ENCODE data around the gene S100A10.

Gene S100A10

GRCh38 chr1:151967091-151967490 is 26.6 kb downstream of the S100A10 start:
- no peak overlapping the region for H3K4me3 ChIP-seq (ENCODE audit: low read length)

GRCh38 chr1:151966061-151966460 is 27.6 kb downstream of the S100A10 start:
- H3K4me3 ChIP-seq (ENCODE audit: low read length), result no peak overlapping the region
- no peak for TF ChIP-seq CTCF (conservative IDR thresholded peaks at IDR 0.05; ENCODE audit: low read length)
- DNase-seq (ENCODE audit: low read depth), result no peak

More at GRCh38 chr1:151967091-151967490, 26.6 kb downstream of the S100A10 start:
- no peak for DNase-seq (ENCODE audit: low read depth)
- TF ChIP-seq CTCF (conservative IDR thresholded peaks at IDR 0.05; ENCODE audit: low read length), result no peak

- H3K4me3 ChIP-seq (ENCODE audit: low read length), result no peak overlapping the region
- no peak for TF ChIP-seq CTCF (conservative IDR thresholded peaks at IDR 0.05; ENCODE audit: low read length)
- DNase-seq (ENCODE audit: low read depth), result no peak
These were observed 29.1 kb downstream of the S100A10 start for GRCh38 chr1:151964510-151964909.

GRCh38 chr1:151963288-151963687 is 30.4 kb downstream of the S100A10 start:
- no peak for DNase-seq (ENCODE audit: low read depth)
- H3K4me3 ChIP-seq (ENCODE audit: low read length), result no peak overlapping the region
- TF ChIP-seq CTCF (conservative IDR thresholded peaks at IDR 0.05; ENCODE audit: low read length), result no peak

GRCh38 chr1:151961833-151962232 is 31.8 kb downstream of the S100A10 start:
- no peak for DNase-seq (ENCODE audit: low read depth)
- TF ChIP-seq CTCF (conservative IDR thresholded peaks at IDR 0.05; ENCODE audit: low read length), result no peak

GRCh38 chr1:151960780-151961513 is 32.7 kb downstream of the S100A10 start:
- no peak for TF ChIP-seq CTCF (conservative IDR thresholded peaks at IDR 0.05; ENCODE audit: low read length)
- DNase-seq (ENCODE audit: low read depth), result no peak
- no peak overlapping the region for H3K4me3 ChIP-seq (ENCODE audit: low read length)

More at GRCh38 chr1:151961833-151962232, 31.8 kb downstream of the S100A10 start:
- no peak overlapping the region for H3K4me3 ChIP-seq (ENCODE audit: low read length)

GRCh38 chr1:151958959-151959358 is 34.7 kb downstream of the S100A10 start:
- TF ChIP-seq CTCF (conservative IDR thresholded peaks at IDR 0.05; ENCODE audit: low read length), result no peak
- no peak for DNase-seq (ENCODE audit: low read depth)
- no peak overlapping the region for H3K4me3 ChIP-seq (ENCODE audit: low read length)
